Measurements from ENCODE around the gene PRKAB1. TPM values are rescaled to one million over a fixed set of nuclear protein-coding genes. Genes with fewer than 3 reads are reported as not detected.

Gene PRKAB1
- total RNA-seq, 1 experiment from 2014 or later = 34.1 TPM

GRCh38 chr12:119686355-119686754, 18.4 kb downstream of the PRKAB1 start:
- no TSS peak for BruUV-seq (replicated peaks)
- Histone ChIP-seq H3K4me3 (ENCODE audit: low read depth, low read length, poor library complexity, severe bottlenecking) (no peak overlapping the region), H3K36me3 (ENCODE audit: insufficient read depth, low read length, poor library complexity, severe bottlenecking) (peaks cover 20% of the 10 kb centered on the region), H3K27ac (ENCODE audit: low read depth, low read length, poor library complexity, severe bottlenecking) (no peak overlapping the region), H3K4me1 (ENCODE audit: insufficient read depth, low read length, poor library complexity, severe bottlenecking) (no peaks in the 10 kb centered on the region), H3K9me3 (ENCODE audit: low read depth, low read length, poor library complexity, severe bottlenecking) (no peaks in the 10 kb centered on the region), H3K27me3 (replicated peaks; ENCODE audit: insufficient read depth, low read depth, low read length, poor library complexity) (no peaks in the 10 kb centered on the region)
- no peak for TF ChIP-seq CTCF (conservative IDR thresholded peaks at IDR 0.05; ENCODE audit: low read depth, low read length)
- TF ChIP-seq EZH2 (IDR thresholded peaks at IDR 0.05; ENCODE audit: borderline replicate concordance, low read depth, low read length, poor library complexity, severe bottlenecking) = no peak
- CTCF ChIA-PET = interaction anchor here (0.5 to 1.2 kb wide), 2 partner anchors 18 to 253 kb away, joined by 3 to 5 read pairs; partner anchors contain the start of gene PRKAB1
- POLR2A ChIA-PET (ENCODE audit: low non-redundant PET) = no interaction called here
- DNase-seq (ENCODE audit: low spot score) = no peak
- intact Hi-C loops (cut with micrococcal nuclease; ENCODE audit: unreplicated experiment) = no loop called here

- Histone ChIP-seq H3K27me3 (replicated peaks; ENCODE audit: insufficient read depth, low read depth, low read length, poor library complexity) (no peaks in the 10 kb centered on the region), H3K4me1 (ENCODE audit: insufficient read depth, low read length, poor library complexity, severe bottlenecking) (no peaks in the 10 kb centered on the region), H3K4me3 (ENCODE audit: low read depth, low read length, poor library complexity, severe bottlenecking) (no peak overlapping the region), H3K27ac (ENCODE audit: low read depth, low read length, poor library complexity, severe bottlenecking) (no peak overlapping the region), H3K9me3 (ENCODE audit: low read depth, low read length, poor library complexity, severe bottlenecking) (no peaks in the 10 kb centered on the region), H3K36me3 (ENCODE audit: insufficient read depth, low read length, poor library complexity, severe bottlenecking) (peaks cover 18% of the 10 kb centered on the region)
- intact Hi-C loops (cut with micrococcal nuclease; ENCODE audit: unreplicated experiment) = no loop called here
- ChIA-PET POLR2A (ENCODE audit: low non-redundant PET) (no interaction called here), CTCF (interaction anchor here (0.5 kb wide), 1 partner anchor 252 kb away, joined by 5 read pairs; no protein-coding TSS in a partner anchor)
- BruUV-seq (replicated peaks) = no TSS peak
- no peak for TF ChIP-seq CTCF (conservative IDR thresholded peaks at IDR 0.05; ENCODE audit: low read depth, low read length)
- TF ChIP-seq EZH2 (IDR thresholded peaks at IDR 0.05; ENCODE audit: borderline replicate concordance, low read depth, low read length, poor library complexity, severe bottlenecking) = no peak
- no peak for DNase-seq (ENCODE audit: low spot score)
These were observed 18.8 kb downstream of the PRKAB1 start for GRCh38 chr12:119686776-119687175.

- no peak overlapping the region for H3K27ac ChIP-seq (ENCODE audit: low read depth, low read length, poor library complexity, severe bottlenecking)
- peaks cover 16% of the 10 kb centered on the region for H3K36me3 ChIP-seq (ENCODE audit: insufficient read depth, low read length, poor library complexity, severe bottlenecking)
- ChIA-PET CTCF (no interaction called here), POLR2A (ENCODE audit: low non-redundant PET) (no interaction called here)
- H3K4me1 ChIP-seq (ENCODE audit: insufficient read depth, low read length, poor library complexity, severe bottlenecking) = peaks cover 6% of the 10 kb centered on the region
- no peak for DNase-seq (ENCODE audit: low spot score)
- BruUV-seq (replicated peaks) = no TSS peak
- TF ChIP-seq EZH2 (IDR thresholded peaks at IDR 0.05; ENCODE audit: borderline replicate concordance, low read depth, low read length, poor library complexity, severe bottlenecking) (no peak), CTCF (conservative IDR thresholded peaks at IDR 0.05; ENCODE audit: low read depth, low read length) (no peak)
- H3K4me3 ChIP-seq (ENCODE audit: low read depth, low read length, poor library complexity, severe bottlenecking) = no peak overlapping the region
- no peaks in the 10 kb centered on the region for H3K9me3 ChIP-seq (ENCODE audit: low read depth, low read length, poor library complexity, severe bottlenecking)
- no peaks in the 10 kb centered on the region for H3K27me3 ChIP-seq (replicated peaks; ENCODE audit: insufficient read depth, low read depth, low read length, poor library complexity)
- intact Hi-C loops (cut with micrococcal nuclease; ENCODE audit: unreplicated experiment) = no loop called here
These were observed 19.5 kb downstream of the PRKAB1 start for GRCh38 chr12:119687406-119687805.
